HG03196 (cell line): Measurements from ENCODE around the gene NCBP1.

Experiments used
- ATAC-seq: cut with Tn5 transposase; IDR thresholded peaks from one replicate; pipeline ENCODE4 v1.9.1; 2021; ENCODE audit not compliant: unreplicated experiment

NCBP1 gene

DNA sequence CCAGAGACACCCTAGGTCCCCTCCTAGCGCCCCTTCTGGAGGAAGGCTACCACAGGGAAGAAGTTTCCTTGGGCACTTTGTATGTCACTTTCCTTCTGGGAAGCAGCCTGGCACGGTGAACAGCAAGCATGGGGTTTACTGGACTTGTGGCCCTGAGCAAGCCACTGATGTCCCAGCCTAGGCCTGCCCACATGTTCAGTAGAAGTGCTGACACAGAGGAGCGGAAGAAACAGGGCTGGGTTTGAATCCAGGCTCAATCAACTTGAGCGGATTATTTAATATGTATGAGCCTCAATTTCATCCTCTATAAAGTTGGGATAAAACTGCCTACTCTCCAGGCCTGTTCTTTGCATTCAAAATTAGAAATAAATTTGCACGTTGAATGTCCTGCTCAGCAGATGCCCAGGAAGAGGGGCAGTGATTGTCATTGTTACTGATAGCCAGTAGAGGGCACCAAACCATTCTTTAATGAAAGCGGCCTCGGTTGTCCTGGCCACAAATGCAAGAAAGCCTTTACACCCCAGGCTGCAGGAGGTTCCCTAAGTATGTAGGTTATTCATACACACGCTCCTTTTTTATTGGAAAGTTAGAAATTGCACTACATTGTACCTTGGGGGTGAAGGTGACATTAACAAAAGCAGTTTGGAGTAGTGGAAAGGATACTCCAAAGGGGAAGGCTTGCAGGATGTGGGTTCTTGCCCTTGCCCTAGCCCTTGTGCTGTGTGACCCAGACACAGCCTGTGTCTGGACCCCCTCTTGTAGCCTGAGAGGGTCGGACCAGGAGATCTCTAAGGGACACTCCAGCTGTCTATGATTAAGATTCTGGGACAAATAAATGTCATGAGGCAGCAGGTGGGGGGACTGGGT lies 77.0 kb downstream of the NCBP1 start:
- no peak for ATAC-seq

DNA sequence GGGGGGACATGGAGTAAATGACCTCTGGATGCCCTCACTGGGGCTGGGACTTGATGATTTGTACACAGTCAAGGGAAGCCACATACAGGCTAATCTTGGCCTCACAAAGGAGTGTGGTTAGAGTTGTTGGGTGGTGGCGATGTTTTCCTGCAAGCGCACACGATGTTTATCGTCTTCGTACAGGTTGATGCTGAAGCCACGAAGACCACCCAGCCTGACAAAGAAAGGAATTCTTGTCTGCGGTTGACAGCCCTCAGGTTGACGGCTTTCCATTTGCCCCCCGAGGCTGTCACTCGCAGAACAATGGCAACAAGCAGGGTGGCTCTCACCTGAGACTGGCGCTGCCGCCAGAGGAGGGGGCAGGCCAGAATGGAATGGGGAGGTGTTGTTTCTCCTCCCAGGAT lies 77.6 kb downstream of the NCBP1 start:
- ATAC-seq, result no peak

DNA sequence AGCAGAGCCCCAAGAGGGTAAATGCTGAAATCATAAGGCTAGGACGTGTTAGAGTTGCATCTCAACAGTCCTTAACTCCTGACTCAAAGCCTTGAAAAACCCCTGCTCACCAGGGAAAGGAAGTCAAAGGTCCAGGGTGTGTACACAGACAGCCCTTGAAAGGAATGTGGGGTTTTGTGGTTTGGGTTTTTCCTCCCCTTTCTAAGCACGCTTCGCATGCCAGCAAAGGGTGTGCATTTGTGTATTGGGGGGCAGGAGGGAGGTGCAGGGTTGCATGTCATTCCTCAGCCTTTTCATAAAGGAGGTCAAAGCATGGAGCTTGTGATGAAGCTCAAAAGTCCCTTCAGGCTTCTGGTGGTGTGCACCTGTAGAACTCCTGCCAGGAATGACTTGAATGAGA lies 80.8 kb downstream of the NCBP1 start:
- no peak for ATAC-seq

DNA sequence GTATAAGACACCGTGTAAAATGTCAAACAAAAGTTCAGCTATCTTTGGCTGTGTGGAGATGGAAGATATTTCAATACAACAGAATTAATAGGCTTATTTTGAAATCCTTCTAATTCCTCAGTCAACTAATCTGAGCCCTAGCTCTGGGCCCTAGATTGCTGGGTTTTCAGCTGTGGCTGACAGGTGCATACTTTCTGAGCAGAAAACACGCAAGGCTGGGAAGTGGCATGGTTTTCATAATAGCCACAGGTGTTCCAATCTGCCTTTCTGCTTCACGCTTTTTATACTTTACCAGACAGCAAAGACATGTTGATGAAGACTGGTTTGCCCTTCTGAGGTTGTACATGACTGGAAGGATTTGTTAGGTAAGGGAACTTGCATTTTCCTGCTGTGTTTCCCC lies 84.2 kb downstream of the NCBP1 start:
- no peak for ATAC-seq

DNA sequence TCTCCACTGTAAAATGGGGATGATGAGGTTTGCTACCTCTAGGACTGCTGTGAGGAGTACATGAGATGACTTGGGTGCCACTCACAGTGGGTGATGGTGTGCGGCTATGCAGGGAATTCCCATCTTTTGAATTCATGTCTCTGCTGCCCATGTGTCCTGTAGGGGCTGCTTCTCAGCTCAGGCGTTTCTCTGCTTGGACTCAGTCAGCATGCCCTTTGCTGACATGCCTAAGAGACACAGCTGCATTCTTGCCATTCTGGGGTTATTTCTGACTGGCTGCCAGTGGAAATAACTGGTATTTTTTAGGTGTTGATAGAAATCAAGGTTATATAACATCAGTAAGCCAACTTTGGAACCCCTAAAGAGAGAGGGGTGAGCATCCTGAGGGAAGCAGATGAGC lies 87.8 kb downstream of the NCBP1 start:
- ATAC-seq, result no peak

DNA sequence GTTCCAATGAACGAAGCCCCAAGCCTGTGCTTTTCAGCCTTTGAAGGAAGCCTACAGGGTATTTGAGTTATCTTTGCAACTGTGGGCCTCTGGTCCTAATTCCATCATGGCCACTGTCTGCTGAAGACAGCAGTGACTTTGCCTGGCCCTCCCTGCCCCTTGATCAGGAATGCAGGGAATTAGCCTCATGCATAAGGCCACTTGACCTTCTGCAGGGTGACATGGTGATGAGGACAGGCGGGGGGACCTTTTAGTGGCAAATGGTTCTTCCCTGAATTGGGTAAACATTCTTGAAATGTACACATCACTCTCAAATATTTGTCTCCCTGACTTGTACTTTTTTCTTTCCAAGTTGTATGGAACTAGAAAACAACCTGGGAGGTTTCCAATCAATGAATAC lies 88.7 kb downstream of the NCBP1 start:
- no peak for ATAC-seq
